ENCODE data around the gene TRMT61A.
"Not testable (repeated sequence)": the region's sequence is repeated elsewhere in the genome, so short reads cannot be mapped to it uniquely, and the experiment has no call there.

The TRMT61A gene

DNA sequence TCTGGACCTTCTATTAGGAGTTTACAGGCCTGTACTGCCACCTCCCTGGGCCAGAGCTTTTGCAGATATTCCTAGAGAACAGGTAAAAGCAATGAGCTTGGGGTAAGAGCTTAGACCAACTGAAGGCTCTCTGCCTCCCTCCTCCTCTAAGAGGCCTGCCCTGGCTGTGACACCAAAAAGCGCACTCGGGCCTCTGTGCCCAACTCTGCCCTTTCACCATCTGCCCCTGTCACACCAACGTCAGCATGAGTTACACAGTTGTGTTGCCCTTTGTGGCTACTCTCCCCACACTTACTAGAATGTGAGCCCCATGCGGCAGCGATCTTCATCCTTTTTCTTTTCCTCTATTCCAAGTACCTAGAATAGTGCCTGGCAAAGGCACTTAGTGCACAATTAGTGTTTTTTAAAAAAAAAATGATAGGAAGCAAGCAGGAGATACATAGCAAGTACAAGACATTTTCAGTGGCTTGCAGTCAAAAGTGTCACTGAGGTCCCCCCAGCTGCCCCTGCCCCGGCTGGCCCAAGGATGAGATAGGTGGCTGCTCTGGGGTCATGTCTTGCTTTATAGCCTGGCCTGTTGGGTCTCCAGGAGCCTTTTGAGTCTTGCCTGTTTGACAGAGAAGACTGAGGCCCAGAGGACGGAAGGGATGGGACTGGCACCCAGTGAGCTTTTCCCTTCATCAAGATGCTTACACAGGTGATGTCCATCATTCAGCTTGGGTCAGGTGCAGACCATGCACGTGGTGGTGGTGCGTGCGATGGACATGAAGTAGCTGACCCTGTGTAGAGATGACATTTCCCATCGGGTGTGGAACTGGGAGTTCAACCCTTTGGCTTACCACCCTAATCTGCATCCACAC, 18.9 kb upstream of the TRMT61A start:
- no peak for DNase-seq

DNA sequence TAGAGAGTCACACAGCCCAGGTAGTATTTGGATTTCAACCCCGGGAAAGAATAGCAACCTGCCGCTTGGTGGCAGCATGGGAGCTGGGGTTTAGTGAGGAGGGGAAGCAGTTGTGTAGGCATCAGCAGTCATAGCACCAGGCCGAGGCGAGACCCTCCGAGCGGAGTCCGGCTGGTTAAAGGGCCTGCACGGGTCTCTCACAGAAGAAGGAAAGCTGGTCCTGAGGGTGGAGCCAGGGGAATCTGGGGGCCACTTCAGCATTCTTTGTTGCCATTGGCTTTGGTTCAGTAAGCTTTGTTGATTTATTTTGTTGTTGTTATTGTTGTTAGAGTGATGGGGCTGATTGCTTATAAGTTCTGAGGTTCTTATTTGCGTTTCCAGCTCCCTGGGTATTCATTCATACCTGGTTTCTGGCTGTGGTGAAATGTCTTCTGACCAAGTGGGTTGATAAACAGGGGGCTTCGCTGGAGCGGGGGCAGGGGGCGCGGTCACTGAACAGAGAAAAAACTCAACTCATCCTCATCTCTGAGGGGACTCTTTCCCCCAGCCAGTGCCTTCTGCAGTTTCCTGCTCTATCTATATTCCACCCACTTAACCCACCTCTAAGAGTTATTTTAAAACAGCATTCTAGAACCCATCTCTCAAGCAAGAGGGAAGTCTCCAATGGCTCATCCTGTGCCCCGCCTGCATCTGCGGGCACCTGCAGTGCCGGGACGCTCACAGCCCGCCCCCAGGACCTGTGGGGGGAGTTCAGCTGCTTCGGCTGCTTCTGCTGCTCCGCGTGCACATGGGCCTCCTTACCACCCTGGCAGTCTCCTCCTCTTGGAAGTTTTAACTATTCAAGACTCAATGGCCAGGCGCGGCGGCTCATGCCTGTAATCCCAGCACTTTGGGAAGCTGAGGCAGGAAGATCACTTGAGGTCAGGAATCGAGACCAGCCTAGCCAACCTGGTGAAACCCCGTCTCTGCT, 18.0 kb upstream of the TRMT61A start:
- DNase-seq, result no peak

DNA sequence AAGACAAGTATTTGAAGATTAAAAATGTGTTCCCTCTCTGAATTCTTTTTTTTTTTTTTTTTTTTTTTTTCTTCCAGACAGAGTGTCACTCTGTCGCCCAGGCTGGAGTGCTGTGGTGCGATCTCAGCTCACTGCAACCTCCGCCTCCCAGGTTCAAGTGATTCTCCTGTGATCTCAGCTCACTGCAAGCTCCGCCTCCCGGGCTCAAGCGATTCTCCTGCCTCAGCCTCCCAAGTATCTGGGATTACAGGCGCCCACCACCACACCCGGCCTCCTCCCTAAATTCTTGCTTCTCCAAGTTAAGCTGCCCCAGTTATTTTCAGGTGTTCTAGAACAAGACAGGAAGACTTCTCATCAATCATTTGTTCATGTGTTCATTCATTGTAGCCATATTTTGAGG, 16.8 kb upstream of the TRMT61A start:
- not testable (repeated sequence) for DNase-seq

DNA sequence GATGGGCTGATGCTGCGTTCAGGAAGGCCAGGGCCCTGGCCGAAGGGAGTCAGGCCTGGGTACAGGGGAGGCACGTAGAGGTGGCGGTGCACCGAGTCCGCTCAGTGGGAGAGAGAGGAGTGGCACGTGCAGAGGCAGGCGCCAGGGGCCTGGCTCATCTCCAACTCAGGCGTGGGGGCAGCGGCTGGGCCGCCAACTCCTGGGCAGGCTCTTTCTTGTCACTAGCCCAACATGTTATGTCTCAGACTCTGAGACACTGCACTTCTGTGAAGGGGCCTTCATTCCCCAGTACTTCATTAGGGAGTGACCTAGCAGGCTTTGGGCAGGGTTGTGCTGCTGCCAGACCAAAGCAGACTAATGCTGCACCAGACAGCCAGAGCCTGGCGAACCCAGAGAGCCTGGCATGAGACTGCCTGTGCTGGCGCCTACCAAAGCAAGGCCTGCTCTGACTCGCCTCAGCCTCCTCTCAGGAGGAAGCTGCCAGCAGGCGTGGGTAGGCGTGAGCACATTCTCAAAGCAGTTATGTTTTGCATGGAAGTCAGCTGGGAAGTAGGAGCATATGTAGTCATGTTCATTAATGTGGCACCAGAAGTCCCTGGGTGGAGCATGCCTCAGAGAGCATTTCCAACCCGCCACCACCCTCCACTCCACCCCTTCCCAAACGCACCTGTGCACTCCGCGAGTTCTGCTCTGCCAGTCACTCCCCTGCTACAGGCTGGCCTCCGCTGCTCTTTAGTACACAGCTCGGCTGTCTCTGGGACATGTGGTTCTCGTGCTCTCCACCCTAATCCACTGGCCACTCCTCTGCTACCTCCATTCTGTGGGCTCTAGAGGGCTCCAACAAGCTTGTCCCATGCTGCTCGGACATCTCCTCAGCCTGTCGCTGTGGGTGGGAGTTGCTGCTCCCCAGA, 16.0 kb upstream of the TRMT61A start:
- DNase-seq, result peak; percentile 13 to 54

GRCh38 chr14:103514596-103515421, 14.2 kb upstream of the TRMT61A start:
- no peak for DNase-seq

- DNase-seq, result no peak
Observed at GRCh38 chr14:103516426-103517173, 12.4 kb upstream of the TRMT61A start.

GRCh38 chr14:103517174-103517566, 11.8 kb upstream of the TRMT61A start:
- DNase-seq, result no peak

GRCh38 chr14:103517721-103518421, 11.1 kb upstream of the TRMT61A start:
- DNase-seq, result no peak

- no peak for DNase-seq
Observed at GRCh38 chr14:103518422-103519042, 10.5 kb upstream of the TRMT61A start.

GRCh38 chr14:103519043-103519836, 9.8 kb upstream of the TRMT61A start:
- DNase-seq, result no peak

DNA sequence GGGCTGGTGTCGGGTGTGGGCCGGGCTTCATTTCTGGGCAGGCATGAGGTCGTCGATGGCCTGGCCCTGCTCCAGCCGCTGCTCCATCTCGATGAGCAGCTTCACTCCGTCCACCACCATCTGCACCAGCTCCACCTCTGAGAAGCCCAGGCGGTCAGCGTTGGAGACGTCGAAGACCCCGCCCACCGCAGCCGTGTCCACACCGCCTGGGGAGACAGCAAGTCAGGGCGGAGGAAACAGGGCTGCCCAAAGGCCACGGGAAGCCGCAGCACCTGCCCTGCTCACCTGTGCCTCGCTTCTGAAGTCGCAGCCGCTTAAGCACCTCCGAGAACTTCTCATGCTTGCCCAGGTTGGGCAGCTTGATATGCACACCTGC, 9.2 kb upstream of the TRMT61A start:
- DNase-seq, result no peak

DNA sequence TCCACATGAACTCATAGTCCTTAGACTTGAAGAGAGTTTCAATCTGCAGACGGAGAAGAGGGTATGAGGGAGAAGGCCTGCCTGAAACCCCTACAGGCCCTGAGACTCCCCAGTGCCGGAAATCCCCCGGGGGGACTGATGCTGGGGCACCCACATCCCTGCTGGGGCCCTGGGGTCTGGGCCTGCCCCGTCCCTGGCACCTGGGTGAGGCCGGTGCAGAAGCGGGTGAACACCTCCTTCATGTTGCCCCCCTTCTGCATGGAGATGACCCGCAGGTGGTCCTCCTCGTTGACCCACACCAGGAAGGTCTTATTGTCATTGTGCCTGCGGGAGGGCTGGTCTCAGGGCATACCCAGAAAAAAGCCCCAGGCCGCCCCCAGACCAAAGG, 8.7 kb upstream of the TRMT61A start:
- no peak for DNase-seq

GRCh38 chr14:103520657-103521437, 8.1 kb upstream of the TRMT61A start:
- no peak for DNase-seq

DNA sequence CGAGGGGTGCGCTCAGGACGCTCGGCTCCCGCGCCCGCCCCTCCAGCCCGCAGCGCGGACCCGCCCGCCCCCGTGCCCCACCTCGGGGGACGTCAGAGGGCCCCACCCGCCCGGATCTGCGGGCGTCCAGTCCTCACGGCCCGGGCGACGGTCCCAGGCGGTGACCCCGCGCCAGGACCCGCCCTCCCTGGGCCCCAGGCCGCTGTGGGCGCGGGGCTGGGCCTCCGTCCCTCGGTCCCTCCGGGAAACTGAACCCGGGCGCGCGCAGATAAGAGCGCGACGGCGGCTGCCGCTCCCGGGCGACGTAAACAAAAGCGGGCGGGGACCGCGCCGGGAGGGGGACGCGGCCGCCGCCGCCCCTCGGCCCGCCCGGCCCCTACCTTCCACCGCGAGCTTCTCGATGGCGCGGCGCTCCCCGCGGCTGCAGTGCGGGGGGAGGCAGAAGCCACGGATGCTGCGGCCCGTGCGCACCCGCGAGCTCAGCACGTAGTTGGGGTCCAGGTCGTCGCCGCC, 7.5 kb upstream of the TRMT61A start:
- DNase-seq, result no peak

GRCh38 chr14:103521951-103522563, 6.9 kb upstream of the TRMT61A start:
- DNase-seq, result no peak

- DNase-seq, result no peak
Observed at GRCh38 chr14:103522649-103523574, 6.1 kb upstream of the TRMT61A start, which contains the start of gene CKB. CKB (minus strand) TSS chr14:103522830; CDS start chr14:103522493, 337 bp downstream.

All from cerebellar nuclear complex (tissue), 1 donor.